Liver (tissue), 9 donors: ENCODE results near the gene SORL1. TPM values are rescaled to one million over a fixed set of nuclear protein-coding genes. Genes with fewer than 3 reads are reported as not detected.

Experiments
- DNase-seq: peaks from one replicate; pipeline ENCODE4 v3.0.0-alpha.2; 2017; ENCODE audit warnings: low spot score
- H3K27ac ChIP-seq, 2 donors: one replicate each; pipeline ENCODE4 v1.7.0; 2013; ENCODE audit warnings: inconsistent platforms in 2 of 2, low read length in 2 of 2, control low read depth in 1 of 2, low read depth in 1 of 2, mild to moderate bottlenecking in 1 of 2
- H3K27me3 ChIP-seq, 4 donors: one replicate each; pipeline versions ENCODE4 v1.6.1 to v1.7.0; 2013; ENCODE audit warnings: low read length in 3 of 4, inconsistent platforms in 1 of 4, mild to moderate bottlenecking in 1 of 4, moderate library complexity in 1 of 4; ENCODE audit not compliant: control insufficient read depth in 4 of 4, insufficient read depth in 4 of 4
- H3K36me3 ChIP-seq, 4 donors: one replicate each; pipeline versions ENCODE4 v1.6.1 to v1.7.0; 2013; ENCODE audit warnings: low read length in 3 of 4, mild to moderate bottlenecking in 3 of 4, low read depth in 1 of 4, moderate library complexity in 1 of 4; ENCODE audit not compliant: control insufficient read depth in 4 of 4, insufficient read depth in 3 of 4
- H3K4me1 ChIP-seq, 4 donors: one replicate each; pipeline versions ENCODE4 v1.6.1 to v1.7.0; 2013; ENCODE audit warnings: low read length in 3 of 4, mild to moderate bottlenecking in 3 of 4, moderate library complexity in 1 of 4; ENCODE audit not compliant: control insufficient read depth in 4 of 4, insufficient read depth in 4 of 4
- H3K4me3 ChIP-seq, 3 donors: one replicate each; pipeline versions ENCODE4 v1.6.1 to v1.7.0; 2013; ENCODE audit warnings: low read length in 3 of 3, control low read depth in 1 of 3, low read depth in 1 of 3, mild to moderate bottlenecking in 1 of 3
- H3K9ac ChIP-seq, 2 donors: one replicate each; pipeline ENCODE4 v1.7.0; 2013; ENCODE audit warnings: low read length in 2 of 2, mild to moderate bottlenecking in 2 of 2, moderate library complexity in 2 of 2, control low read depth in 1 of 2, low read depth in 1 of 2
- H3K9me3 ChIP-seq, 4 donors: one replicate each; pipeline versions ENCODE4 v1.6.1 to v1.7.0; 2013; ENCODE audit warnings: low read length in 3 of 4; ENCODE audit not compliant: control insufficient read depth in 4 of 4
- CTCF ChIP-seq: fragments of 150-350 bp; IDR thresholded peaks from 2 replicates; pipeline ENCODE4 v1.5.1; 2017; ENCODE audit warnings: improper control_type of control experiment, low read depth, low read length; ENCODE audit not compliant: missing input control
- EGR1 ChIP-seq, 2 donors: IDR thresholded peaks; 2 replicates each; pipeline ENCODE4 v1.6.1; 2016 to 2018; ENCODE audit warnings: antibody characterized with exemption in 2 of 2, low read depth in 2 of 2
- FOXA1 ChIP-seq: IDR thresholded peaks from 2 replicates; pipeline ENCODE4 v1.6.1; 2016; ENCODE audit warnings: antibody characterized with exemption
- FOXA2 ChIP-seq: IDR thresholded peaks from 2 replicates; pipeline ENCODE4 v1.6.1; 2016; ENCODE audit warnings: antibody characterized with exemption
- GABPA ChIP-seq, 2 donors: IDR thresholded peaks in 1 of 2; conservative IDR thresholded peaks in 1 of 2; 2 replicates each; pipeline ENCODE4 v1.6.1; 2016; ENCODE audit warnings: antibody characterized with exemption in 2 of 2, mild to moderate bottlenecking in 1 of 2, moderate library complexity in 1 of 2
- HNF4A ChIP-seq, 2 donors: conservative IDR thresholded peaks; 2 replicates each; pipeline ENCODE4 v1.6.1; 2016; ENCODE audit warnings: antibody characterized with exemption in 2 of 2, mild to moderate bottlenecking in 2 of 2
- HNF4G ChIP-seq: IDR thresholded peaks from 2 replicates; pipeline ENCODE4 v1.6.1; 2016; ENCODE audit warnings: antibody characterized with exemption
- JUND ChIP-seq, 2 donors: IDR thresholded peaks; 2 replicates each; pipeline ENCODE4 v1.6.1; 2016; ENCODE audit warnings: antibody characterized with exemption in 2 of 2
- MAX ChIP-seq: IDR thresholded peaks from 2 replicates; pipeline ENCODE4 v1.6.1; 2016; ENCODE audit warnings: antibody characterized with exemption
- NR2F2 ChIP-seq: IDR thresholded peaks from 2 replicates; pipeline ENCODE4 v1.6.1; 2016; ENCODE audit warnings: antibody characterized with exemption
- RAD21 ChIP-seq, 2 donors: IDR thresholded peaks; 2 replicates each; pipeline ENCODE4 v1.6.1; 2016; ENCODE audit warnings: antibody characterized with exemption in 2 of 2, mild to moderate bottlenecking in 2 of 2
- REST ChIP-seq: IDR thresholded peaks from 2 replicates; pipeline ENCODE4 v1.6.1; 2016; ENCODE audit warnings: antibody characterized with exemption, mild to moderate bottlenecking
- RXRA ChIP-seq, 2 donors: IDR thresholded peaks; 2 replicates each; pipeline ENCODE4 v1.6.1; 2017 to 2018; ENCODE audit warnings: antibody characterized with exemption in 2 of 2, mild to moderate bottlenecking in 1 of 2
- SP1 ChIP-seq: IDR thresholded peaks from 2 replicates; pipeline ENCODE4 v1.6.1; 2018; ENCODE audit warnings: antibody characterized with exemption, mild to moderate bottlenecking
- TAF1 ChIP-seq: conservative IDR thresholded peaks from 2 replicates; pipeline ENCODE4 v1.6.1; 2016; ENCODE audit warnings: antibody characterized with exemption, mild to moderate bottlenecking
- YY1 ChIP-seq: IDR thresholded peaks from 2 replicates; pipeline ENCODE4 v1.6.1; 2016; ENCODE audit warnings: antibody characterized with exemption, mild to moderate bottlenecking
- ZBTB33 ChIP-seq: IDR thresholded peaks from 2 replicates; pipeline ENCODE4 v1.6.1; 2016; ENCODE audit warnings: antibody characterized with exemption
- WGBS: extraction: QIAGEN DNeasy Blood & Tissue Kit; methylation state at CpG from one replicate; pipeline ENCODE4 v1.1.7; 2013; 5-methylcytosine and 5-hydroxymethylcytosine counted together
- polyA plus RNA-seq, 2 donors: library from polyadenylated mRNA; stranded (reverse) in 1 of 2; unstranded in 1 of 2; fragments of 200-250 nt in 1 of 2; fragments of >200 nt in 1 of 2; fragmentation: Nextera tagmentation in 1 of 2; extraction: Ambion mirVana in 1 of 2; gene quantifications; one replicate each; pipeline versions ENCODE4 v1.2.1 to v1.2.3, GENCODE V29; 2013 to 2015
- total RNA-seq, 2 donors: library from RNA; depleted of rRNA; stranded (reverse); fragments of >200 nt; gene quantifications; one replicate each; pipeline ENCODE4 v1.2.3, GENCODE V29; 2014
- donor health status: healthy.
- donor health status: healthy.
- donor health status: healthy.
- donor health status: healthy.
- donor health status: healthy.

The SORL1 gene
- total and polyA plus RNA-seq, 4 donors: 14.6 to 124 (median 25.4) TPM

GRCh38 chr11:121575963-121576290 lies 123.8 kb downstream of the SORL1 start:
- peaks cover 6 to 24% (median 18%) of the 10 kb centered on the region in 4 donors for H3K36me3 ChIP-seq
- no peaks in the 10 kb centered on the region for H3K27me3 ChIP-seq
- peak overlapping the region; percentile 78 to 86 for H3K27ac ChIP-seq
- no peak overlapping the region for H3K4me3 ChIP-seq
- TF ChIP-seq SP1: no peak
- TF ChIP-seq RXRA (IDR thresholded peaks at IDR 0.05): no peak
- no peak for TF ChIP-seq HNF4A (conservative IDR thresholded peaks at IDR 0.05)
- TF ChIP-seq REST: no peak
- TF ChIP-seq YY1: no peak
- TF ChIP-seq ZBTB33: no peak
- no peak for TF ChIP-seq MAX
- TF ChIP-seq GABPA (IDR thresholded peaks at IDR 0.05 in 1 of 2, conservative IDR thresholded peaks at IDR 0.05 in 1 of 2): no peak
- TF ChIP-seq RAD21 (IDR thresholded peaks at IDR 0.05): no peak
- TF ChIP-seq FOXA2: no peak
- TF ChIP-seq TAF1: no peak
- TF ChIP-seq JUND (IDR thresholded peaks at IDR 0.05): no peak
- no peak for TF ChIP-seq CTCF
- no peak for TF ChIP-seq FOXA1
- peaks cover 1 to 20% (median 5%) of the 10 kb centered on the region in 4 donors for H3K4me1 ChIP-seq
- no peak for DNase-seq
- WGBS: 86% methylated on average over 5 of the region's 5 CpGs
- H3K9me3 ChIP-seq: no peaks in the 10 kb centered on the region
- H3K9ac ChIP-seq: peak overlapping the region; percentile 17 to 50

GRCh38 chr11:121576531-121576930 lies 124.4 kb downstream of the SORL1 start:
- Histone ChIP-seq H3K9me3 (no peaks in the 10 kb centered on the region), H3K4me1 (peaks cover 0 to 23% (median 2%) of the 10 kb centered on the region in 4 donors), H3K9ac (no peak overlapping the region), H3K27ac (peak overlapping the region; percentile 78 to 86), H3K27me3 (no peaks in the 10 kb centered on the region), H3K36me3 (peaks cover 6 to 25% (median 19%) of the 10 kb centered on the region in 4 donors), H3K4me3 (no peak overlapping the region)
- DNase-seq: no peak
- 82% methylated on average over 7 of the region's 7 CpGs for WGBS
- no peak for TF ChIP-seq FOXA2
- TF ChIP-seq HNF4A (conservative IDR thresholded peaks at IDR 0.05): no peak
- TF ChIP-seq FOXA1: no peak
- no peak for TF ChIP-seq RXRA (IDR thresholded peaks at IDR 0.05)
- no peak for TF ChIP-seq HNF4G
- no peak for TF ChIP-seq REST
- TF ChIP-seq YY1: no peak
- no peak for TF ChIP-seq EGR1 (IDR thresholded peaks at IDR 0.05; ENCODE audit: low read depth in 2 of 2)
- no peak for TF ChIP-seq TAF1
- no peak for TF ChIP-seq MAX
- no peak for TF ChIP-seq GABPA (IDR thresholded peaks at IDR 0.05 in 1 of 2, conservative IDR thresholded peaks at IDR 0.05 in 1 of 2)
- no peak for TF ChIP-seq NR2F2
- no peak for TF ChIP-seq RAD21 (IDR thresholded peaks at IDR 0.05)
- no peak for TF ChIP-seq ZBTB33
